HUES6 (cell line): ENCODE data around the gene PPP6R1.

ENCODE experiments used
- H3K27ac ChIP-seq: 2 replicates; pipeline ENCODE4 v1.7.0; 2013; ENCODE audit warnings: low read depth, mild to moderate bottlenecking, low read length, inconsistent platforms
- H3K27me3 ChIP-seq: 2 replicates; pipeline ENCODE4 v1.6.1; 2013; ENCODE audit warnings: low read length; ENCODE audit not compliant: control insufficient read depth, insufficient read depth
- H3K36me3 ChIP-seq: 2 replicates; pipeline ENCODE4 v1.6.1; 2013; ENCODE audit warnings: low read length; ENCODE audit not compliant: control insufficient read depth, insufficient read depth
- H3K4me1 ChIP-seq: 2 replicates; pipeline ENCODE4 v1.6.1; 2013; ENCODE audit warnings: low read length; ENCODE audit not compliant: control insufficient read depth, insufficient read depth
- H3K4me3 ChIP-seq: 2 replicates; pipeline ENCODE4 v1.5.1; 2013; ENCODE audit warnings: low read depth, low read length
- H3K9ac ChIP-seq: one replicate; pipeline ENCODE4 v1.6.1; 2013; ENCODE audit warnings: mild to moderate bottlenecking, low read length
- H3K9me3 ChIP-seq: 2 replicates; pipeline ENCODE4 v1.6.1; 2013; ENCODE audit warnings: low read depth, low read length; ENCODE audit not compliant: control insufficient read depth, insufficient read depth

PPP6R1 gene

DNA sequence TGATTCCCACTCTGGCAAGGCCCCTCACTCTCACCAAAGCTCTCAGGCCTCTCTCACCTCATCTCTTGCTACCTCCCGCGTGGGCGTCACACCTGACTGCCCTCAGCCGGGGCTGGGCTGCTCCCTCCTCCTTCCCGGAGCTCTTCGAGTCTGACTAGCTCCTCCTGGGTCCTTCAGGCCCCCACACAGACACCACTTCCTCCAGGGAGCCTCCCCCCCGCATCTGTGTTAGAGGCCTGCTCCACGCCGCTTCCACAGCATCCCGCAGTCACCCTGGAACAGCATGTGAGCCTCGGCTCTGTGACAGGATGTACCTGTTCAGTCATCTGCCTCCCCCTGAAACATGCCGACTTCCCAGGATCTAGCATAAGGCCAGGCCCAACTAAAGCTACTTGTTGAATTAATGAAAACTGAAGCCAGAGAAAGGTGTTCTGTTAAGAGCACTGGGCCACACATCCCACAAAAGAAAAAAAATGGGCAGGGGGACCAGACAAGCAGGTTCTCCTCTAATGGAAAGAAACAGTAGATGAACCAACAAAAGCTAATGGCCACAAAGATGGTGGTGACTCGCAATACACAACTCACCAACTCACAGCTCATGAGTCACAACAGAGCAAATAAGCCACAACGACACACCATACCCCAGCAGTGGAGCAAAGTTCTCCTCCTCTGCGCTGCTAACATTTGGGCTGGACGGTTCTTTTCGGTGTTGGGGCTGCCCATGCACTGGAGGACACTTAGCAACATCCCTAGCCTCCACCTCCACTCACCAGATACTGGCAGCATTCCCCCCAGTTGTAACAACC, 3.0 kb downstream of the PPP6R1 start:
- Histone ChIP-seq H3K36me3 (0 out of 2 replicates have a peak, but pooled peaks cover 5% of the 10 kb centered on the region), H3K4me1 (peaks cover 40% of the 10 kb centered on the region), H3K27ac (no peak overlapping the region), H3K9ac (no peak overlapping the region), H3K9me3 (no peaks in the 10 kb centered on the region), H3K27me3 (no peaks in the 10 kb centered on the region), H3K4me3 (no peak overlapping the region)

DNA sequence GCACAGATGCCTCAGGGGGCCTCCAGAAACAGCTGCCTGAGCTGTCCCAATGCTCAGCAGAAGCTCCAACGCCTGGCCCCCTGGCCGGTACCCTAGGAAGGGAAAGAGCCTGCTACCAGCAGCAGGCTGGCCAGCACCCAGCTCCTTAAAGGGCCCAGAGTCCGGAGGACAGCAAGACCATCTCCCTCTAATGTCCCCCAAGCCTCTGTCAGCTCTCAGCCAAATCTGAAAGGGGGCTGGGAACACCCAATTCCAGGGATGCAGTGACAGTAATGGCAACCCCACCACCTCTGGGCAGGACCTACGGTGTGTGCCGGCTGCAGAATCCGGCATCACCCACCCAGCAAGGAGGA, 4.2 kb downstream of the PPP6R1 start:
- Histone ChIP-seq H3K4me1 (peaks cover 37% of the 10 kb centered on the region), H3K27me3 (no peaks in the 10 kb centered on the region), H3K36me3 (0 out of 2 replicates have a peak, but pooled peaks cover 5% of the 10 kb centered on the region), H3K9ac (peak overlapping the region; percentile 9), H3K27ac (no peak overlapping the region), H3K9me3 (no peaks in the 10 kb centered on the region), H3K4me3 (no peak overlapping the region)

DNA sequence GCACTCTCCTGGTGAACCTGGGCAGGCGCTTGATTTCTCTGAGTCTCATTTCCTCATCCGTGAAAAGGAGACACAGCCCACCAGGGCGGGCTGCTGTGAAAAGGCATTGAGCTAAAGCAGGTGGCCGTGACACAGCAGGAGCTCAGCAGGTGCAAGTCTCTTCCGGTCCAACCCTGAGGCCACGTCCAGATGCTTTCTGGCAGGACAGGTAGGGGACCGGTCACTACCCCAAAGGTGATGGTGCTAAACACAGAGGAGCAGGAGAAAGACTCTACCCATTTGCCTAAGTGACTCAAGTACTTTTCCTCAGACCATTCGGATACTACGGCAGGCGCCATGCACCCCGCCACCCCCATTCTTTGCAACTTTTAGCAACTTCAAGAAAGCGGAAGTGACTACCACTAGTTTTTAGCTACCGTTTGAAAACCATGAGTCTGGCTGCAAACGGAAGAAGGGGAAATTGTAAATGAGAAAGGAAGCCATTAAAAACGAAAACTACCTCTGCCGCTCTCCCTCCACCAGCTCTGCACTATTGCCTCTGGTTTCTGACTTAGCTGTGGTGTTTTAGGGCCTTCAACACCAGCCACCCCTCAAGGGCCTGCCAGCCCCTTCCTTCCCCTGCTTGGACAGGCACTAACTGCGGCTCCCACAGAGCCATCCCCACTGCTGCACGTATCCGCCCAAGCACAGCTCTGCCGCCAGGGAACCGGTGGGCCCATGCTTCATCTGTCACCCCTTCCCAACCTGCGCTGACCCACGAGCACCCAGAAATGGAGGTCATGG, 4.8 kb downstream of the PPP6R1 start:
- H3K27me3 ChIP-seq = no peaks in the 10 kb centered on the region
- no peak overlapping the region for H3K4me3 ChIP-seq
- no peak overlapping the region for H3K27ac ChIP-seq
- 0 out of 2 replicates have a peak, but pooled peaks cover 5% of the 10 kb centered on the region for H3K36me3 ChIP-seq
- H3K9ac ChIP-seq = peak overlapping the region; percentile 9
- no peaks in the 10 kb centered on the region for H3K9me3 ChIP-seq
- H3K4me1 ChIP-seq = peaks cover 37% of the 10 kb centered on the region

DNA sequence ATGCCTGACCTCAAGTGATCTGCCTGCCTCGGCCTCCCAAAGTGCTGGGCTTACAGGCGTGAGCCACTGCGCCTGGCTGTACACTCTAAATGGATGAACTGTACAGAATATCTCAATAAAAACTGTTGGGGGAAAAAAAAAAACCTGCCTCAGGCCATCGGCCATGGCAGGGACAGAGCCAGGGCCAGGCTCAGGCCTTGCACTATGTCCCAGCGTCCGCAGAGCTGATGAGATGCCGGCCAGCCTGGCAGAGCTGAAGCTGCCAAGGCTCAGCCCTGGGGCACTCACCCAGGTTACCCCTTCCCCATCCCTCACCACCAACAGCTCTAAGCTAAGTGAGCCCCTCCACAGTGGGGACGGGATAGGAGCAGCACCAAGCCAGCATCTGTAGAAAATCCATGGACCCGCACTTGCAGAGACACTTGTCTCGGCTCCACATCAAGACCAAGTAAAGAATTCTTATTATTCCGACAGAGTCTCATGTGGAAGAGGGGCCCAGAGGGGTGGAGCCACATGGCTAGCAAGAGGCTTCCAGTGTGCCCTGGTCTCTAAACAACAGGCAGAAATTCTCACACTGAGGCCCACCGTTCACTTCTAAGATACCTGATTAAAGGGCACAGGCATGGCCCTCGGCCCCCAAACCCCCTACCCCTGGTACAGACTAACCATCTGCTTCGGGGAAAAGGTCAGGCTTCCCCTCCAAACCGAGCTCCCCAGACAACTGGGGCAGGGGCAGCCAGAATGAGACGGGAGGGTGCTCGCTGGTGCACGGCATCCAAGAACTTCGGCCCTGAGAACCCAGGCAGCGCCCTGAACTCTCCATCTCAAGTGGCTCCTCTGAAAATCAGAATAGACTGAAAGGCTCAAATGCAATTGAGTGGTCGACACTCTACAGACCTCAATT, 5.8 kb downstream of the PPP6R1 start:
- no peak overlapping the region for H3K4me3 ChIP-seq
- no peak overlapping the region for H3K9ac ChIP-seq
- no peaks in the 10 kb centered on the region for H3K9me3 ChIP-seq
- peaks cover 37% of the 10 kb centered on the region for H3K4me1 ChIP-seq
- H3K36me3 ChIP-seq = peaks cover 5% of the 10 kb centered on the region; the same call in 1 of the 2 replicates
- no peak overlapping the region for H3K27ac ChIP-seq
- no peaks in the 10 kb centered on the region for H3K27me3 ChIP-seq

DNA sequence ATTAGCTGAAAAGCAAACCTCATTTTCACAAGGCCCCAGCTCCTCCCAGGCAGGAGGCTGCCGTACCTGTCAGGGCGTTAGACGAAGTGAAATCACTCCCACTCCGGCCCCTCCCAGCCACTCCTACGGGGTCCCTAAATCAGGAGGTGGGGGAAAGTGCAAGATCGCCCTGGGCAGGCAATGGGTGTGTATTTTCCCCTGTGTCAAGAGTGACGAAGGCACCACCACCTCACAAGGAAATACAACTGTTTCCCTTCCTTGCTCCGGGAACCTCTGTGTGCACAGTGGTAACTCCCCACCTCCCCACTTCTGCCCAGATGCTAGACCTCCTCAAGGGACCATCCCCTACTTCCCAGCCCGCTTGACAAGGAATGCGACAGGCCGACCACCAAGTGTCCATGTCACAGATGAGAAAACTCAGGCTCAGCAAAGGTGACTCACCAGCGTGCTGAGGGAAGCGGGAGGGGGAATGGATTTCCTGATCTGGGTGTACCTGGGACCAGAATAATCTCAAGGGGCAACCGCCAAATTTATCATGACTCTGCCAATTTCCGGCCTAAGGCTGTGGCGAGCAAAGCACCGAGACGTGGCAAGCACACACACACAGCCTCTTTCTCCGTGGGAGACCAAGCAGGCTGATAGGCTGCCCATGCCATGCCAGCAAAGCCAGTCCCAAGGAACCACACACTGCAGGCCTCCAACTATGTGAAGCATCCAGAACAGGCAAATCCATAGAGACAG, 7.3 kb downstream of the PPP6R1 start:
- H3K9ac ChIP-seq = no peak overlapping the region
- H3K36me3 ChIP-seq = peaks cover 10% of the 10 kb centered on the region
- peaks cover 28% of the 10 kb centered on the region for H3K4me1 ChIP-seq
- no peak overlapping the region for H3K27ac ChIP-seq
- no peaks in the 10 kb centered on the region for H3K27me3 ChIP-seq
- H3K4me3 ChIP-seq = no peak overlapping the region
- no peaks in the 10 kb centered on the region for H3K9me3 ChIP-seq

DNA sequence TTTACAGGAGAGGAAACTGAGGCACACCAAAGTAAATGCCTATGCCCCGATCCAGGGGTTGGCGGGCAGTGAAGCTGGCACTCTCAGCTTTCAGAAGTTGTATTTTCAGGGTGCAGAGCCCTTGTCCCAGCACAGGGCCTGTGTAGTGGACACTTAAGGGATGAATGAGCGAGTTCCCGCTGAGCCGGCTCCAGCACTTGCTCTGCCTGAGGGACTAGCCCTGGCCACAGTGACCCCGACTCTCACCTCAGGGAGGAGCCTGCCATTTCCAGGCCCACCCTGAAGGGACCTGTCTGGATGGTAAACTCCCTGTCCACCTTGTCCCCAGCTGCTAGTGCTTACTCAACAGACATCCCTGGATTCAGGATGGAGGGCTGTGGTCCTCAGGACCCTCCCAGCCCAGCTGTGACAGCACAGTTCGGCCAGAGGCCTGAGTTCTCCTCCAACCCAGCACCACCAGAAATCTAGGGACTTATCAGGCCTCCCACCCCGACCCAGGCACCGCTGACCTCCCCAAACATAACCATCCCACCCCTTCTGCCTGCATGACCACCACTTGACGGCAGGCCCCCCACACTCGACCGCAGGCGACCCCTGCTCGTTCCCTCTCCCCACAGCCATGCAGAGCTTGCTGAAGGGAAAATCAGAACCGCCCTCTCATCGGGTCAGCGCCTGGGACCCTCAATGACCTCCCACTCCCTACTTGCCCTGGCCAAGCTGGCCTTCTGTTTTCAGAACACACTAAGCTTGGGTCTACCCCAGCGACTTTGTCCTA, 8.4 kb downstream of the PPP6R1 start:
- Histone ChIP-seq H3K36me3 (peaks cover 18% of the 10 kb centered on the region), H3K27me3 (no peaks in the 10 kb centered on the region), H3K4me1 (peaks cover 18% of the 10 kb centered on the region), H3K4me3 (no peak overlapping the region), H3K27ac (no peak overlapping the region), H3K9me3 (no peaks in the 10 kb centered on the region), H3K9ac (no peak overlapping the region)

DNA sequence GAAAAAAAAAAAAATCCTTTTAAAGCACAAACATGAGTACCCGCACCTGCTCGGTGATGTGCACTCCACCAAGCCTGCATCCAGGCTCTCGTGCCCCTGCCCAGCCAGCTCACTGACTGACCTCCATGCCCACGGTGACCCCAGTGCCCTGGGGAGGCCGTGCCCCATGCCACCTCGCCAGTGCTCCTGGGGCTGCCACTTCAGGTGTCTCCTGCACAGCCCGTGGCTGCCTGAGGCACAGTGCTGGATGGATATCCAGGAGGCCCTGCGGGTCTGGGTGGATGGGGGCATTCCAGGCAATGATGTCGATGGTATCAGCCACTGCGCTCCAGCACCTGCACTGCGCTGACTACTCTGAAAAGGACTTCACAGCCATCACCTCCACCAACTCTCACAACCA, 9.0 kb downstream of the PPP6R1 start:
- Histone ChIP-seq H3K27ac (no peak overlapping the region), H3K4me3 (no peak overlapping the region), H3K36me3 (peaks cover 24% of the 10 kb centered on the region), H3K4me1 (peaks cover 11% of the 10 kb centered on the region), H3K9ac (no peak overlapping the region), H3K9me3 (no peaks in the 10 kb centered on the region), H3K27me3 (no peaks in the 10 kb centered on the region)

DNA sequence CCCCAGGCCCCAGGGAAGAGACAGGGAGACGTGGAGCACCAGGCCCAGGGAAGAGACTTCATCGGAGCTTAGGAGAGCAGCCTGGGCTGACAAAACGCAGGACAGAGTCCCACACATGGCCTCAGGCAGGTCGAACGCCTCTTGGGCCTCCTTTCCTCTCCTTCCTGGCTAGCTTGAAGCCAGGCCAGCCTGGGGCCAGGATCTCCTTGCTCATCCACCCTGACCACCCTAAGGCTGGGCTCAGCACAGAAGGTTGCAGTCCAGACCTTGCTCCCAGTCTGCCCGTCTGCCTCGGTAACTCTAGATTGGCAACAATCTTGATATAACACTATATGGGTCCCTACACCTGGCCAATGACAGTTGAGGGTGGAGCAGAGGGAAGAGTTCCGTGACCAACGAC, 10.1 kb downstream of the PPP6R1 start:
- peaks cover under 1% of the 10 kb centered on the region for H3K4me1 ChIP-seq
- no peak overlapping the region for H3K9ac ChIP-seq
- no peaks in the 10 kb centered on the region for H3K9me3 ChIP-seq
- H3K36me3 ChIP-seq = peaks cover 36% of the 10 kb centered on the region
- H3K4me3 ChIP-seq = no peak overlapping the region
- H3K27me3 ChIP-seq = no peaks in the 10 kb centered on the region
- H3K27ac ChIP-seq = no peak overlapping the region

DNA sequence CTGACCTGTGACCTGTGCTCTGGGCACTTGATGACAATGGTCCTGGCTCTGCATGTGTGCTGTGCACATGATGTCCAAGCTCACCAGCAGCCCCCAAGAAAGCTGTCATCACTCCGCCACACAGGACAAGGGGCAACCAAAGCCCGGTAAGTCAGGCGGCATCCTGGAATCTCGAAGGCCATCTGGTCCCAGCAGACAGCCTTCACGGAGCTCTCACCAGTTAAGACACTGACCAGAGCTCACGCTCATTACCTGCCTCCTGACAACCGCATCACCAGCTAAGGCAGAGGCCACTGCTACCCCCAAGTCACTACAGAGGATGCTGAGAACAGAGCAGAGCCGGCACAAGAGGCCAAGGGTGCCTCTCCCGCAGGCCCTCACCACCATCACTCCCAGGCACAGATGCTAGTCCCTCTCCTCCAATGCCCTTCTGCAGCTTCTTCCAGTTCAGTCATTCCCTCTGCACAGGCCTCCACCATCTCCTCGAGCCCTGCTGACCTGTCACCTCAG, 10.6 kb downstream of the PPP6R1 start:
- Histone ChIP-seq H3K27ac (no peak overlapping the region), H3K9ac (no peak overlapping the region), H3K36me3 (peaks cover 39% of the 10 kb centered on the region)

More for the DNA sequence above, 10.6 kb downstream of the PPP6R1 start:
- Histone ChIP-seq H3K4me3 (no peak overlapping the region), H3K27me3 (no peaks in the 10 kb centered on the region), H3K4me1 (no peaks in the 10 kb centered on the region; the same call in 1 of the 2 replicates), H3K9me3 (no peaks in the 10 kb centered on the region)
